ENCODE results near the gene SPPL2A.

SPPL2A gene

GRCh38 chr15:50686469-50687301, 78.8 kb downstream of the SPPL2A start, which contains the start of gene TRPM7:
Gene TRPM7, minus strand, starts transcription at chr15:50686797. Its CDS starts 264 bp downstream, at chr15:50686533.
- DNase-seq = peak; percentile 83

- peak; percentile 36 for DNase-seq
Measured at GRCh38 chr15:50685976-50686468, 79.5 kb downstream of the SPPL2A start.

DNA sequence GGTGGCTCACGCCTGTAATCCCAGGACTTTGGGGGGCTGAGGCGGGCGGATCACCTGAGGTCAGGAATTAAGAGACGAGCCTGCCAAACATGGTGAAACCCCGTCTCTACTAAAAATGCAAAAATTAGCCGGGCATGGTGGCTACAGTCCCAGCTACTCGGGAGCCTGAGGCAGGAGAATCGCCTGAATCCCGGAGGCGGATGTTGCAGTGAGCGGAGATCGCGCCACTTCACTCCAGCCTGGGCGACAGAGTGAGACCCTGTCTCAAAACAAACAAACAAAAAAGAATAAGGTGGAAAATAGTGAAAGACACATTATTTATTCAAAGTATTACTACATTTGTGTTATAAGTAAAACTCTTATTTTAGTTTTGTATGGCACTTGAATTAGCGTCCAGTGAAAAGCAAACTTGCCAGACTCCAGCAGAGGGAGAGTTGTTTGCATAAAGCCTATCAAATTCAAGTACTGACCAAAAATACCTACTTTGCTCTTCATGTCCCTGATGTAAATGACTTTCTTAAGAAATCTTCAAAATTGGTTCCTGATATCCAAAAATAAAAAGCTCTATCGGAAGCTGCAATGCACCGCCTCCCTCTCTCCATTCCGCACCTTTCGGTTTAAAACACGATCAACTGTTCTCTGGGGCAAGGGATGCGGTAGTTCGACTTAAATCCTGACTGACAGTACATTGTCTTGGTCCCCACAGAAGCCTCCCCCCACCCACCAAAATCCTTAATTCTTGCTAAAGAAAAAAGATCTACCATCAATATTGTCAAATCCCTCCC, 80.1 kb downstream of the SPPL2A start:
- no peak for DNase-seq

DNA sequence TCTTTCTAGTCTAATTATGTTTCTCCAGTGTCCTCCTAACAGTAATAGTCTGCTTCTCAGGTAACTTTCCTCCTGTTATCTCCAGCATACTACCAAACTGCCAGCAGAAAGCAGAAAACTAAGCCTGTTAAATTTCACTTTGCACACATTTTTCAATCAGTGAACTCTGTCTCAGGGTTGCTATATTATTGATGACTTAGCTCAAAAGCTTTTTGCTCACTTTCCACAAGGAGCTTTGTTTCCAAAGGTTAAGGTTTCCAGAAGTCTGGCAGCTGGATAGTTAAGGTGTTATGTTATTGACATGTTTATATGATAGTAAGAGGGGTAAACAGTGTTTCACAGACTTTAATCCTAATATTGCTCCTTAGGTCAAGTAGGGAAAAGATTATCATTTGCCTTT, 84.0 kb downstream of the SPPL2A start:
- no peak for DNase-seq

- peak; percentile 70 for DNase-seq
Measured at GRCh38 chr15:50676799-50677483, 88.6 kb downstream of the SPPL2A start.

GRCh38 chr15:50675535-50676144, 89.9 kb downstream of the SPPL2A start:
- peak; percentile 13 for DNase-seq

DNA sequence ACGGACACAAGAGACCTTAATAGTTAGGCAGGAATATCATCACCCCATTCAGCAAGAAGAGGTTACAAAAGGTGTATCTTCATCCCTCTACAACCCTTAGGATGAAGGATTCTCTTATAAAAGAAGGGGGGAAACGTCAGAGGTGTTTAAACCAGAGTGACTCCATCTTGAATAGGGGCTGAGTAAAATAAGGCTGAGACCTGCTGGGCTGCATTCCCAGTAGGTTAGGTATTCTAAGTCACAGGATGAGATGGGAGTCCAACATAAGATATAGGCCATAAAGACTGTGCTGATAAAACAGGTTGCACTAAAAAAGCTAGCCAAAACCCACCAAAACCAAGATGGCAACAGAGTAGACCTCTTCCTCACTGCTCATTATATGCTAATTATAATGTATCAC, 95.4 kb downstream of the SPPL2A start:
- no peak for DNase-seq

GRCh38 chr15:50669611-50670010, 95.9 kb downstream of the SPPL2A start:
- DNase-seq = no peak

DNA sequence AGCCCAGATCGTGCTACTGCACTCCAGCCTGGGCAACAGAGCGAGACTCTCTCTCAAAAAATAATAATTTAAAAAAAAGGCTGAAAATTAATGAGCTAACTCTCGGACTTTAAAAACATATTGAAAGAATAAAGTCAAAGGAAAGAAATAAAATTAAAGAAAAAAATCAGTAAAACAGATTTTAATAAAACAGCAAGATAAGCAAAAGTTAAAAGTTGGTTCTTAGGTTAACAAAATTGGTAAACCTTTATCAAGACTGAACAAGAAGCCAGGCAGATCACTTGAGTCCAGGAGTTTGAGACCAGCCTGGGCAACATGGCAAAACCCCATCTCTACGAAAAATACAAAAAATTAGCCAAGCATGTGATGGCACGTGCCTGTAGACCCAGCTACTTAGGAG, 99.6 kb downstream of the SPPL2A start:
- no peak for DNase-seq

- no peak for DNase-seq
Measured at GRCh38 chr15:50655555-50655954, 110.0 kb downstream of the SPPL2A start.

DNA sequence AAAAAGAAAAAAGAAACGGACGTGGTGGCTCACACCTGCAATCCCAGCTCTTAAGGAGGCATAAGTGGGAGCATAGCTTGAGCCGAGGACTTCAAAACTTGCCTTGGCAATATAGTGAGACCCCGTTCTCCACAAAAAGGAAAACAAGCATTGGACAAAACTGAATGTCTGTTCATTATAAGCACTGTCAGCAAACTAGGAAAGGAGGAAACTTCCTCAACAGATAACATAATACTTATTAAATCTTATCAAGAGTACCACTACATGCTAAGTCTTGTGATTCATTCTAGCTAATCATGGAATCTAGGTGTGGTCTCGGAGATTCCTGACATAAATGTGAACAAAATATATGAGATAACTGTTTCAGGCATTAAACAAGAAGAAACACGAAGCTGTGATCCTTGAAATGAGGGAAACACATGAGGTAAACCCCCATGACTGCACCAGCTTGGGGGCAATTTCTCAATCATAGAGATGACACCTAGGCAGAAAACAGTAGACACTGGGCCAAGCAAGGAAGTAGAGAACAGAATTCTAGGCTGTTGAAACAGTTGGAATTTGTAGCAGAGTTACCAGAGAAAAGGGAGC, 112.3 kb downstream of the SPPL2A start:
- DNase-seq = no peak

- DNase-seq = no peak
Measured at GRCh38 chr15:50652671-50653070, 112.8 kb downstream of the SPPL2A start.
